Measurements from ENCODE around the gene WDR18.

The WDR18 gene

GRCh38 chr19:977058-977464, 7.1 kb upstream of the WDR18 start:
- no peak for DNase-seq (ENCODE audit: low read depth)
- no peak for TF ChIP-seq CTCF (IDR thresholded peaks at IDR 0.05; ENCODE audit: control insufficient read depth, extremely low read depth, insufficient read depth)
- H3K4me3 ChIP-seq (ENCODE audit: low read depth, low read length) = no peak overlapping the region

DNA sequence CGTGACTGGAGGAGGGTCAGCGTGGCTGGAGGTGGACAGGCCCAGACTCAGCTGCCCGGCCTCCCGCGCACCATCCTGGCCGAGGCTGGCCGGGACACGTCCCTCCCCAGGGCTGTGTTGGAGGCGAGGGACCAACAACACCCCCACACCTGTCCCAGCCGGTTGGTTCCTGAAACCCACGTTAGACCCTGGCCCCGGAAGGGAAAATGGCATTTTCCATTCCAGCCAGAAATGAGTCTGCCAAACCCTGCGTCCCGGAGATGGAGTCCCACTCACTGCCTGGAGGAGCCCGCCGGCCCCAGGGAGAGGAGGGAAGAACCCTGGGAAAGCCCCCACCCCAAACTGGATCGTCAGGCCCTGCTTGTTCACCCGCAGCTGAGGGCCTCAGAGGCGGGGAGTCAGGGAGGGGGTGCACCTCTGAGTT, 4.8 kb upstream of the WDR18 start:
- DNase-seq (ENCODE audit: low read depth) = no peak
- no peak for TF ChIP-seq CTCF (IDR thresholded peaks at IDR 0.05; ENCODE audit: control insufficient read depth, extremely low read depth, insufficient read depth)
- no peak overlapping the region for H3K4me3 ChIP-seq (ENCODE audit: low read depth, low read length)

DNA sequence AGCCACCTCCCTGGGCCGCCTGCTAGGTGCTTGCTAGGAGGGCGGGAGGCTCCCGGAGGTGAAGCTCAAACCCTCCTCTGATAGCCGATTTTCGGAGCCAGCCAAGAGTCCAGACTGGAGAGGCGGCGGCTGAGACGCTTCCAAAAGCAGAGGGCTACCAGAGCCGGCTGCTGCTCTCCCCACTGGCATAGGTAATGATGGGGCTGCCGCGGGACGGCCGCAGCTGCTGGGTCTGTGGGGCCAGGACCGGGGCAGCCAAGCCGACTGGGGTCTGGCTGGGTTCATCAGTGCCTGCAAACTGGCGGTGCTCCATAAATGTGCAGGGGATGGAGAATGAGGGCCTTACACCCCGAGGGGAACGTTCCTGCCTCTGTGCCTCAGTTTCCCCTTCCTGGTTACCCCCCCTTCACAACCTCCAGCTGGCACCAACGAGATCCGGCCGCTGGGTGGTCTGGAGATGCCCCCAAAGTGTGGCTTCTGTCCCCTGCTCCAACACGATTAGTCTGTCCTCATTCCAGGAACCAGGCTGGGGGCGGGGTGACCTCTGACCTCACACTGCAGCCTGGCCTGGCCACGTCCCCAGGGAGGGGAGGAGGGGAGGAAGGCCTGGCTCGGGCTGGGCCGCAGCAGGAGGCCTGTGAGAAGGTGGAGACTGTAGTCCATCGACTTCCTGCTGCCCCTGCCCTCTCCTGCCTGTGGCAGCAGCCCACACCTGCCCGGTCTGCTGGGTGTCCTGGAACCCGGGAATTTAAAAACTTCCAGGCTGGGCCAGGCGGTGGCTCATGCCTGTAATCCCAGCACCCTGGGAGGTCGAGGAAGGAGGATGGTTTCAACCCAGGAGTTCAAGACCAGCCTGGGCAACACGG, 3.8 kb upstream of the WDR18 start:
- H3K4me3 ChIP-seq (ENCODE audit: low read depth, low read length) = no peak overlapping the region

DNA sequence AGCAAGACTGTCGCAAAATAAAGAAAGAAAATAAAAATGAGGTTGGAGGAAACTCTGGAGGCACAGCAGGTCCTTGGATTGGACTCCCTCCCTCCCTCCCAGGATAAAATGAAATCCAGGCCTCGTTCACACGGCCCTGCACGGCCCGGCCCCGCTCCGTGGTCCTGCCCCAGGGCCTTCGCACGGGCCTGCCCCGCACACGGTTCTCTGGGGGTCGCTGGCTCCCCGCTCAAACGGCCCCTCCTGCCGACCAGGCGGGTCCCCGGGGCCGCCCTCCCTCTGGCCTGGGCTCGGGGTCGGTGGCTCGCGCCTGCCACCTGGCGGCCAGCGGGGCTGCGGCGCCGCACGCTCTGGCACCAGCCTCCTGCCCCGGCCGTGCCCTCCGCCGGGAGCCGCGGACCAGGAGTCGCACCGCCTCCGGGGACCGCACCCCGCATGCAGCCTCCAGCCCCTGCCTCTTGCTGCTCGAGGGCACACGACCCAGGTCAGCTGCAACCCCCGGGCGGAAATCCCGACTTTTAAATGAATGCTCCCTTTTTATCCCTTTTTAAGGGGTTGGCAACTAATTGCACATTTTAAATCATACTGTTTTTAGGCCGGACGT, 1.5 kb upstream of the WDR18 start:
- TF ChIP-seq CTCF (IDR thresholded peaks at IDR 0.05; ENCODE audit: control insufficient read depth, extremely low read depth, insufficient read depth) = peak; percentile 96
- no peak for DNase-seq (ENCODE audit: low read depth)
- peak overlapping the region; percentile 38 for H3K4me3 ChIP-seq (ENCODE audit: low read depth, low read length)

More for the DNA sequence above, 3.8 kb upstream of the WDR18 start:
- DNase-seq (ENCODE audit: low read depth) = no peak
- TF ChIP-seq CTCF (IDR thresholded peaks at IDR 0.05; ENCODE audit: control insufficient read depth, extremely low read depth, insufficient read depth) = no peak

- H3K4me3 ChIP-seq (ENCODE audit: low read depth, low read length) = no peak overlapping the region
- no peak for TF ChIP-seq CTCF (IDR thresholded peaks at IDR 0.05; ENCODE audit: control insufficient read depth, extremely low read depth, insufficient read depth)
- no peak for DNase-seq (ENCODE audit: low read depth)
These were observed 1.9 kb downstream of the WDR18 start for GRCh38 chr19:986083-986482.

GRCh38 chr19:988081-988480, 3.9 kb downstream of the WDR18 start:
- TF ChIP-seq CTCF (IDR thresholded peaks at IDR 0.05; ENCODE audit: control insufficient read depth, extremely low read depth, insufficient read depth) = no peak
- no peak overlapping the region for H3K4me3 ChIP-seq (ENCODE audit: low read depth, low read length)
- no peak for DNase-seq (ENCODE audit: low read depth)
